Neural cell (in vitro differentiated cells): Measurements from ENCODE around the gene ZNHIT6. TPM values are rescaled to one million over a fixed set of nuclear protein-coding genes. Genes with fewer than 3 reads are reported as not detected.

Experiments used
- H2AFZ ChIP-seq: fragments of 200-600, 300-800 bp; sonication (generic), shearing (Covaris generic); 2 replicates; pipeline ENCODE4 v1.6.0; 2014; ENCODE audit warnings: low read depth, mild to moderate bottlenecking, antibody characterized with exemption, low read length, moderate library complexity
- H3F3A ChIP-seq: fragments of 200-600 bp; shearing (Covaris generic); 2 replicates; pipeline ENCODE4 v1.6.1; 2016; ENCODE audit warnings: mild to moderate bottlenecking, moderate library complexity, mixed read lengths, antibody characterized with exemption, low read length; ENCODE audit not compliant: insufficient read depth, poor library complexity, severe bottlenecking
- H3K27ac ChIP-seq: fragments of 200-600, 300-800 bp; sonication (generic), shearing (Covaris generic); 2 replicates; pipeline ENCODE4 v1.5.1; 2014; ENCODE audit warnings: mild to moderate bottlenecking, low read length, moderate library complexity
- H3K27me3 ChIP-seq: fragments of 300-800, 200-600 bp; sonication (generic), shearing (Covaris generic); 2 replicates; pipeline ENCODE4 v1.6.0; 2014; ENCODE audit warnings: mild to moderate bottlenecking, low read depth, low read length, moderate library complexity; ENCODE audit not compliant: insufficient read depth
- H3K36me3 ChIP-seq: fragments of 300-800, 200-600 bp; sonication (generic), shearing (Covaris generic); 2 replicates; pipeline ENCODE4 v1.5.1; 2014; ENCODE audit warnings: mild to moderate bottlenecking, antibody characterized with exemption, low read length, moderate library complexity; ENCODE audit not compliant: insufficient read depth
- H3K4me2 ChIP-seq: fragments of 300-800, 200-600 bp; sonication (generic), shearing (Covaris generic); 2 replicates; pipeline ENCODE4 v1.6.0; 2014; ENCODE audit warnings: mild to moderate bottlenecking, low read length
- H3K4me3 ChIP-seq: fragments of 300-800, 200-600 bp; sonication (generic), shearing (Covaris generic); 2 replicates; pipeline ENCODE4 v1.5.1; 2014; ENCODE audit warnings: mild to moderate bottlenecking, low read length, moderate library complexity
- H3K79me2 ChIP-seq: fragments of 200-600 bp; shearing (Covaris generic); replicated peaks from 2 replicates; pipeline ENCODE4 v1.6.0; 2014; ENCODE audit warnings: mild to moderate bottlenecking, low read length, moderate library complexity; ENCODE audit not compliant: insufficient read depth
- H3K9ac ChIP-seq: fragments of 300-800, 200-600 bp; sonication (generic), shearing (Covaris generic); 2 replicates; pipeline ENCODE4 v1.6.1; 2016; ENCODE audit warnings: mild to moderate bottlenecking, low read length, mixed read lengths
- H3K9me2 ChIP-seq: fragments of 200-600 bp; shearing (Covaris generic); 2 replicates; pipeline ENCODE4 v1.6.1; 2016; ENCODE audit warnings: mild to moderate bottlenecking, low read length, mixed read lengths; ENCODE audit not compliant: insufficient read depth
- H3K9me3 ChIP-seq: fragments of 200-600, 300-800 bp; sonication (generic), shearing (Covaris generic); 2 replicates; pipeline ENCODE4 v1.6.1; 2016; ENCODE audit warnings: mild to moderate bottlenecking, mixed run types, low read length, moderate library complexity, mixed read lengths
- H4K20me1 ChIP-seq: fragments of 200-600 bp; shearing (Covaris generic); 2 replicates; pipeline ENCODE4 v1.6.1; 2016; ENCODE audit warnings: mild to moderate bottlenecking, mixed run types; ENCODE audit not compliant: insufficient read depth
- EP300 ChIP-seq: fragments of 450-650 bp; conservative IDR thresholded peaks from 2 replicates; pipeline ENCODE4 v1.6.1; 2014; ENCODE audit warnings: antibody characterized with exemption, mild to moderate bottlenecking, moderate library complexity; ENCODE audit not compliant: poor library complexity, severe bottlenecking
- EZH2 ChIP-seq: fragments of 200-600, 300-800 bp; shearing (Covaris generic), sonication (generic); IDR thresholded peaks from 2 replicates; pipeline ENCODE4 v1.6.1; 2014; ENCODE audit warnings: antibody characterized with exemption, low read length, borderline replicate concordance, mild to moderate bottlenecking; ENCODE audit not compliant: insufficient read depth, poor library complexity, severe bottlenecking
- MXI1 ChIP-seq: fragments of 450-650 bp; conservative IDR thresholded peaks from 2 replicates; pipeline ENCODE4 v1.6.1; 2014; ENCODE audit warnings: antibody characterized with exemption, mild to moderate bottlenecking; ENCODE audit not compliant: poor library complexity, severe bottlenecking
- POLR2AphosphoS5 ChIP-seq: IDR thresholded peaks from 2 replicates; pipeline ENCODE4 v1.6.1; 2012
- RAD21 ChIP-seq: fragments of 450-650 bp; conservative IDR thresholded peaks from 2 replicates; pipeline ENCODE4 v1.6.1; 2014; ENCODE audit warnings: antibody characterized with exemption, mild to moderate bottlenecking, moderate library complexity
- REST ChIP-seq: IDR thresholded peaks from 2 replicates; pipeline ENCODE4 v1.6.1; 2012; ENCODE audit warnings: borderline replicate concordance
- SMC3 ChIP-seq: fragments of 450-650 bp; conservative IDR thresholded peaks from 2 replicates; pipeline ENCODE4 v1.6.1; 2014; ENCODE audit warnings: antibody characterized with exemption, mild to moderate bottlenecking, moderate library complexity; ENCODE audit not compliant: poor library complexity
- TAF1 ChIP-seq: IDR thresholded peaks from 2 replicates; pipeline ENCODE4 v1.6.1; 2012; ENCODE audit warnings: low read depth
- polyA plus RNA-seq: library from polyadenylated mRNA; depleted of rRNA; stranded (reverse); fragments of >200 nt; gene quantifications from 2 replicates; pipeline ENCODE4 v1.2.3, GENCODE V29; 2014
- TF ChIP-seq, protein P1 (sequence below): fragments of 450-650 bp; IDR thresholded peaks from 2 replicates; pipeline ENCODE4 v1.5.1; 2014; ENCODE audit warnings: antibody characterized with exemption, mild to moderate bottlenecking, moderate library complexity; ENCODE audit not compliant: poor library complexity, severe bottlenecking

The ZNHIT6 gene
- polyA plus RNA-seq, 1 donor from 2014 or later = 16.6 TPM

GRCh38 chr1:85652327-85652726 is 55.9 kb downstream of the ZNHIT6 start:
- H3K4me3 ChIP-seq = no peak overlapping the region
- H3K79me2 ChIP-seq = no peaks in the 10 kb centered on the region
- no peaks in the 10 kb centered on the region for H4K20me1 ChIP-seq
- no peaks in the 10 kb centered on the region for H3F3A ChIP-seq
- no peak overlapping the region for H3K27ac ChIP-seq
- no peaks in the 10 kb centered on the region for H3K9me3 ChIP-seq
- H3K9me2 ChIP-seq = no peaks in the 10 kb centered on the region
- H3K27me3 ChIP-seq = no peaks in the 10 kb centered on the region
- H3K36me3 ChIP-seq = peaks cover 11% of the 10 kb centered on the region
- no peak overlapping the region for H3K4me2 ChIP-seq
- TF ChIP-seq, protein P1, sequence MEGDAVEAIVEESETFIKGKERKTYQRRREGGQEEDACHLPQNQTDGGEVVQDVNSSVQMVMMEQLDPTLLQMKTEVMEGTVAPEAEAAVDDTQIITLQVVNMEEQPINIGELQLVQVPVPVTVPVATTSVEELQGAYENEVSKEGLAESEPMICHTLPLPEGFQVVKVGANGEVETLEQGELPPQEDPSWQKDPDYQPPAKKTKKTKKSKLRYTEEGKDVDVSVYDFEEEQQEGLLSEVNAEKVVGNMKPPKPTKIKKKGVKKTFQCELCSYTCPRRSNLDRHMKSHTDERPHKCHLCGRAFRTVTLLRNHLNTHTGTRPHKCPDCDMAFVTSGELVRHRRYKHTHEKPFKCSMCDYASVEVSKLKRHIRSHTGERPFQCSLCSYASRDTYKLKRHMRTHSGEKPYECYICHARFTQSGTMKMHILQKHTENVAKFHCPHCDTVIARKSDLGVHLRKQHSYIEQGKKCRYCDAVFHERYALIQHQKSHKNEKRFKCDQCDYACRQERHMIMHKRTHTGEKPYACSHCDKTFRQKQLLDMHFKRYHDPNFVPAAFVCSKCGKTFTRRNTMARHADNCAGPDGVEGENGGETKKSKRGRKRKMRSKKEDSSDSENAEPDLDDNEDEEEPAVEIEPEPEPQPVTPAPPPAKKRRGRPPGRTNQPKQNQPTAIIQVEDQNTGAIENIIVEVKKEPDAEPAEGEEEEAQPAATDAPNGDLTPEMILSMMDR = no peak
- no peak for TF ChIP-seq REST
- no peak for TF ChIP-seq RAD21
- no peak for TF ChIP-seq EP300
- no peak for TF ChIP-seq POLR2AphosphoS5
- no peak for TF ChIP-seq SMC3
- TF ChIP-seq TAF1 = no peak
- no peak for TF ChIP-seq MXI1
- H2AFZ ChIP-seq = no peak overlapping the region
- H3K9ac ChIP-seq = no peak overlapping the region

DNA sequence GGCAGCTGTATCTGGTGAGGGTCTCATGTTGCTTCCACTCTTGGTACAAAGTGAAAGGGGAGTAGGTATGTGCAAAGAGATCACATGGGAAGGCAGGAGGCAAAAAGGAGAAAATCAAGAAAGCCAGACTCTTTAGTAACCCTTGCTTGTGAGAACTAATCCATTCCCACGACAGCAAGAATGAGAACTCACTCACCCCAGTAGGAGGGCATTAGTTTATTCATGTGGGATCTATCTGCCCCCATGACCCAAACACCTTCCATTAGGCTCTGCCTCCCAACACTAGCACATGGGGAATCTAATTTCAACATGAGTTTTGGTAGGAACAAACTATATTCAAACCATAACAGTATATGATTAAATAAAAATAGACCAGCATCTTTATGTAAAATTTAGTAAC is 57.6 kb downstream of the ZNHIT6 start:
- no peak overlapping the region for H3K4me2 ChIP-seq
- H3K27ac ChIP-seq = no peak overlapping the region
- no peaks in the 10 kb centered on the region for H3K9me2 ChIP-seq
- no peaks in the 10 kb centered on the region for H3K79me2 ChIP-seq
- TF ChIP-seq EP300 = no peak
- TF ChIP-seq POLR2AphosphoS5 = no peak
- TF ChIP-seq EZH2 = no peak
- TF ChIP-seq REST = no peak
- no peak for TF ChIP-seq SMC3
- TF ChIP-seq, protein P1 = no peak
- no peak for TF ChIP-seq RAD21
- no peak for TF ChIP-seq TAF1
- TF ChIP-seq MXI1 = no peak
- H3K4me3 ChIP-seq = no peak overlapping the region
- H3K9me3 ChIP-seq = no peaks in the 10 kb centered on the region
- peaks cover 11% of the 10 kb centered on the region for H3K36me3 ChIP-seq
- no peaks in the 10 kb centered on the region for H3K27me3 ChIP-seq
- H4K20me1 ChIP-seq = no peaks in the 10 kb centered on the region
- H3K9ac ChIP-seq = no peak overlapping the region
- no peaks in the 10 kb centered on the region for H3F3A ChIP-seq
- H2AFZ ChIP-seq = no peak overlapping the region
